Renal cortex interstitium (tissue), 11 donors: ENCODE data around the gene TLCD1. TPM values are rescaled to one million over a fixed set of nuclear protein-coding genes. Genes with fewer than 3 reads are reported as not detected.
A peak's percentile ranks its signal among the peaks of the same experiment; 100 is the strongest.
"Not testable (repeated sequence)": the region's sequence is repeated elsewhere in the genome, so short reads cannot be mapped to it uniquely, and the experiment has no call there.

Experiments
- DNase-seq, 11 donors: peaks; one replicate each; pipeline ENCODE4 v3.0.0-alpha.2; 2013; ENCODE audit warnings: low read depth in 9 of 11, low spot score in 4 of 11; ENCODE audit errors: extremely low read depth in 1 of 11
- polyA plus RNA-seq, 3 donors: library from polyadenylated mRNA; unstranded; fragments of 120-200 nt; gene quantifications; one replicate each; pipeline ENCODE4 v1.2.1, GENCODE V29; 2013; ENCODE audit not compliant: insufficient read length in 3 of 3

The TLCD1 gene
- polyA plus RNA-seq, 3 donors = 14.7 to 16.3 (median 16.1) TPM

DNA sequence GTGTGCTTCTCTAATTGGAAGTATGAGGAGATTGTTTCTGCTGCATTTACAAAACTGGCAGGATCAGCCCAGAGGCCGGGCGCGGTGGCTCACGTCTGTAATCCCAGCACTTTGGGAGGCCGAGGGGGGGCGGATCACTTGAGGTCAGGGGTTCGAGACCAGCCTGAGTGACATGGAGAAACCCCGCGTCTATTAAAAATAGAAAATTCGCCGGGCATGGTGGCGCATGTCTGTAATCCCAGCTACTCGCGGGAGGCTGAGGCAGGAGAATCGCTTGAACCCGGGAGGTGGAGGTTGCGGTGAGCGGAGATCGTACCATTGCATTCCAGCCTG lies 5.1 kb downstream of the TLCD1 start:
- not testable (repeated sequence) for DNase-seq

GRCh38 chr17:28720247-28720996 lies 5.6 kb downstream of the TLCD1 start:
- no peak for DNase-seq

- DNase-seq = no peak
Observed at GRCh38 chr17:28719021-28719433, 7.0 kb downstream of the TLCD1 start.

DNA sequence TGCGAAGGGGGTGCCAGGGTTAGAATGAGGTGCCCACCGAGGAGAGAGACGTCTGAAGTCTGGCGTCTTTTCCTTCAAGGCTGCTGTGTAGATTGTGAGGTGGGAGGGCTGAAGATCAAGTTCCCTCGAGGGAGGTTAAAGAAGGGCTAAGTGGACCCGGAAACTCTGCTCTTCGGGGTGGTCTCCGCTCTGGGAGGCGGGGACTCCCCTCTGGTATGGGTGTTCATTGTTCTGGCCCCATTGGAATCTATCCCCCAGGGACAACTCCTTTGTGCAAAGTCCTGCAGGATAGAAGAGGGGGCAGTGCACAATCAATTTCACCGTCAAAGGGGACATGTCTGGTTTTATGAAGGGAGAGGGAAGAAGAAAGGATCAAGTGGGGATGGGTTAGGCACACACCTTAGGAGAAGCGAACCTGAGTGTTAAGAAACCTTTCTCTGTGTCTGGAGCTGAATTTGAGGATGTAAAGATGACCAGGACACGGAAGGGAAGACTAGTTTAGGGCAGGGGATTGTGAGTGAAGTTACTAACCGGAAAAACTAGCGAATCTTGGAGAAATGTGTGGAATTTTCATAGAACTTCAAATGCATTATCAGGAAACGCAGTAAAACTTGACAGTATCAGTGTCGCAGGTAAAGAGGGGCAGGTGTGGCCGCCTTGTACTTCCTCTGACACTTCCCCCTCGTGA lies 7.6 kb downstream of the TLCD1 start:
- peak in 3 of 11 donors; percentile 48 to 69 (median 49) for DNase-seq

DNA sequence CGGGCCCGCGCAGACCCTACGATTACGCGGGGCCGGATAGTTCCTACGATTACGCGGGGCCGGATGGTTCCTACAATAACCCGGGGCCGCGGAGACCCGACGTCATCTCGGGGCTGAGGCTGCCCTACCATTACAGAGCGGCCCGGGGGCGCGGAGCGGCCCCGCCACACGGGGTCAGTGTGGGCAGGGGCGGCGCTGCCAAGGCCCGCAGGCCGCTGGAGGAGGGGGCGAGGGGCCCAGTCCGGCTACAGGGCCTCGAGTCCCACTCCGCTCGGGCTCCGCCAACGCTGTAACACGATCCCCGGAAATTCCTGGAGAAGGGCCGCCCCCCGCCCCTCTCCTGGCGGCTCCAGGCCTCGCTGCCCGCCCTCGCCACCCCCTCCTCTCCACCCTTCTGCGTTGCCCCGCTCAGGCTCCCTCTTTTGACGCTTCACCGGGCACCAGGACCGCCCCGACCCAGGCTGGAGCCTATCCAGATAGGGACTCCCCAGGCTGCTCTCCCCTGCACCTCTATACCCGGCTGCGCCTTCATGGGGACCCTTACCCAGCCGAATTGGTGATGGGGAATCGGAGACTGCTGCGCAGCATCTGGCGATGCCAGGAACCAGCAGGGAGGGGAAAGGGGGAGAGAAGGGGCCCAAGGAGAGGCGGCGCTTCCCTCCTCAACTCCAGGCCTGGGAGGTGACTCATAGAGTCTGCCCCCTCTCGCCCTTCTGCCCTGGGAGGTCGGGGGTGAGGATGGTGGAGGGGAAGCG lies 8.3 kb downstream of the TLCD1 start, which contains the start of gene RAB34:
TSS of gene RAB34 (minus strand) at position 291 of the 755 bp plus-strand sequence. CDS start 602 bp downstream, outside the sequence.
- peak in 9 of 11 donors; percentile 80 to 93 (median 90) for DNase-seq

DNA sequence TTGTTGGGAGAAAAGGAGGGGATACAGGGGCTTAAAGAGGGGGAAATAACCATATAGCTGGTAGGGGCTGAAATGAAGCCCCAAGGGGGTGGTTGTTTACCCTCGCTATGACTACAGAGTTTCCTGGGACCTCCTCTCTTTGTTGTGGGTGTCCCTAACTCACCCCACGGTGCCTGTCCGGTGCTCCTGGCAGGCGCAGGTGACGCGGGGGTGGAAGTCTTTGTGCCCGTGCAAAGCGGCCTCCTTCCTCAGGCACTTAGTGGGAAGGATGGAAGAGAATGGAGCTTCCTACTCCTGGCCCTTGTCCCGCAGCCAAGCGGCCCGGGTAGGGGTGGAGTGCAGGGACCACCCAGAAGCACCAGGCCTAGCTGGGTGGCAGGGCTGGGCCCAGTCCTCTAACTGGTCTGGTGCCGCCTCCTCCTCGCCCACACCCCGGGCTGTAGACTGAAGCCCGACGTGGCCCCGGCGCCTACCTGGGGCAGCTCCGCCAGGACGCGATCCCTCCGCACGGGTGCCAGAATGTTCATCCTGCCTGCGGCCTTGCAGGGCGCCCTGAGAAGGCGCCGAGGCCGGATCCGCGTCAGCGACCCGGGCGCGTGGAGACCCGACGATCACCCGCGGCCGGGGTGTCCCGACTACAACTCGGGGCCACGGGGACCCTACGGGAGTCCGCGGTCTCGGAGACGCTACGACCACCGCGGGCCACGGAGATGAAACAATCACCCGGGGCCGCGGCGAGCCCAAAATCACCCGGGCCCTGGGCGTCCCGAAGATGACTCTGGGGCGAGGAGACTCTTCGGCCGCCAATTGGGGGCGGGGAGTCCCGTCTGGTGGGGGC lies 9.1 kb downstream of the TLCD1 start:
- no peak for DNase-seq

DNA sequence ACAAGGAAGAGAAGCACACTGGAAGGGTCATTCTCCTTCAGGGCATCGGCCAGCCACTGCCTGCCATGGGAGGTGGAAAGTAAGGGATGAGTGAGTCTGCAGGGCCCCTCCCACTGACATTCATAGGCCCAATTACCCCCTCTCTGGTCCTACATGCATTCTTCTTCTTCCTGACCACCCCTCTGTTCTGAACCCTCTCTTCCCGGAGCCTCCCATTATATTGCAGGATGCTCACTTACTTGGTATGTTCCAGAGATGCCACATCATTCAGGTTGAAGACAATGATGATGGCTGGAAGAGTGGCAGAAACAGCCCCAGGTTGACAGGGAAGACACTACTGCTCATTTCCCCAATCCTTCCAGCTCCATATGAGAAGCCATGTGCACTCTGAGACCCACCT lies 10.8 kb downstream of the TLCD1 start:
- DNase-seq = no peak

DNA sequence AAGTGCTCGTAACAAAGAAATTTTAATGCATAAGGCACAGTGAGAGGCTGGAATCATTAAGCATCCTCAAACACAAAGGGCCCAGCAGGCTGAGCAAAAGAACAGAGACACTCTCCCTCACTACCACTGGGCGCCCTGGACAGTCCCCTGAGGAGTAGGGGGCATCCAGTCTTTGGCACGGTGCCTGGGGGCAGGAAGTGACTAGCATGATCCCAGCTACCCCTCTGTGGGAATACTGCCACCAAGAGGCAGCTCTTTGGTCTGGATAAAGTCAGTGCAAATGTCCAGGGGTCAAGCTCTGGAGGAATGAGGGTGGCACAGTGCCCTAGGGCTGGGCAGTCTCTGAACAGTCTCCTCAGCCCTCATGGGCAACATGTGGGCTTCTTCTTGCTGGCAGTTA lies 11.8 kb downstream of the TLCD1 start:
- no peak for DNase-seq

DNA sequence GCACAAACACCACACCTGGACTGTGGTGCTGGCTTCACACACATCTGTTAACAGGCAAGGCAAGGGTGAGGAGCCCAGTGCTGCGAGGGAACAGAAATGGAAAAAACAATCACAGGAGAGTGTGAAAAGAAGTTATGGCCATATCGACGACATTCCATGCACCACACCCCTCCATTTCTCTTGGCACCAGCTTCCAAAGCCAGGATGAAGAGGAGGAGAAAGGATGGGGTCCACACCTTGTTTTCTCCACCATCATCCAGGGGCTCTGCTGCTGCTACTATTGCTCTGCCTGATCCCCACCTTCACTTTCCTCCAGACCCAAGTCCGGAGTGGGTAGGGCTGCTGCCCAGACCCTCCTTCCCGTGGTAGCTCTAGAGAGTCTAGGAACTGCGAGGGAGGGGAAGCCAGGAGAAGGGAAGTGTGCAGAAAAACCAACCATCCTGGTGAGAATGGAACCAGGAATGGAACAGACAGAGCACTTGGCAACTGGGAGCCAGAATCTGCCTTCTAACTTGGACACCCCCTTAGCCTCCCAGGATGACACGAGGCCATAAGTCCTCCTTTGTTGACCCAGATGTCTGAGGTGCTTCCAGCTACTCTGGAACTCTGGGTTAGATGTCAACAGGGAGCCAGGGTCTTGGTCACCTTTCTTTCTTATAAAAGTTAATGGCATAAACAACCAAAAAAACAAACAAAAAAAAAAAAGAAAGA lies 13.2 kb downstream of the TLCD1 start:
- DNase-seq = no peak

GRCh38 chr17:28712032-28712704 lies 13.9 kb downstream of the TLCD1 start:
- DNase-seq = no peak

DNA sequence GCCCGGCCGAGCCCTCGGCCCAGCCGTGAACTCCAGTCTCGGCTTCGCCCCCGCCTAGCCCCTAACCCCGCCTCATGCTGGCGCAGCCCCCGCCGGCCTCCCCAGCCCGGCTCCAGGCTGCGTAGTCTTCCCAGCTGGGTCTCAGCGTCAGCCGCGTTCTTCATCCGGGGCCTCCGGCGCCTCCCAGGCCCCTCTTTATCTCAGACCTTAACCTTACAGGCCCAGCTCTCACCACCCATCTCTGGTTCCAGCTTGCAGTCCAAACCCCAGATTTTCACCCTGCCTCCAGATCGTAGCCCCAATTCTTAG lies 14.4 kb downstream of the TLCD1 start, which contains the start of gene PROCA1:
TSS of gene PROCA1 (minus strand) at position 166 of the 309 bp plus-strand sequence. CDS start 228 bp downstream, outside the sequence.
- peak in 1 of 11 donors; percentile 58 for DNase-seq

DNA sequence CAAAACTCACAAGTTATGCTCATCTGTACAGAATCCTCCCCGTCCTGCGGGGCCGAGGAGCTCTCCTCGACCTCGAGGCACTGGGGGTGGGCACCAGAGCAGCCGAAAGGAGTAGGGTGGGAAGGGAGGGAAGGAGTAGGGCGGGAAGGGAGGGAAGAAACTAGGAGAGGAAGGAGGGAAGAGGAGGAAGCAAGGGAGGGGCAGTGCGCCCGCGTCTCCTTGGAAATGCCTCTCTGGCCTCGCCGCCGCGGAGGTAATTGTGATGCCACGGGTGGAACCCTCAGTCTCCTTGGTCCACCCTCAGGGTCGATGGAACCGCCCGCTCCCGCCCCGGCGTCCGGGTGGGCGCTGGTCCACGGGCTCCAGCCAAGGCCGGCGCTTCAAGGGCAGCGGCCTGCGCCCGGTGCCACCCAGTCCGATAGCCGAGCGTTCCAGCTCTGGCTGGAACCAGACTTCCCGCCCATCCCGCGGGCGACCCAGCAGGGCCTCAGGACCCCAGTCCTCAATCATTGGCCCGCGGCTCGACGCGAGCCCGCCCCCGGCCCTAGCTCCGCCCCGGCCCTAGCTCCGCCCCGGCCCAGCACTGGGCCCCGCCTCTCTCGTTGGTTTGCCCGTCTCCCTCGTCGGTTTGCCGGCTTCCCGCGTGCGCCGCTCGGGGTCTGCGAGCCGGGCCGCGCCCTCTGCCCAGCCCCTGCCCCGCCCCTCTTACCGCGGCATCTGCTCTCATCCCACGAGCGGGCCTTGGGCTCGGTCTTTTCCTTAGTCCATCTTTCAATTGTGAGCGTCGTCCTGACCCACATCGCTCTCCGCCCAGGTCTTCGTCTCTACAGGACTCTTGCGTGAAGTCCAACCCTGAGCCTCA lies 14.9 kb downstream of the TLCD1 start:
- DNase-seq = peak in 9 of 11 donors; percentile 83 to 91 (median 90)

- no peak for DNase-seq
Observed at GRCh38 chr17:28707339-28707720, 18.7 kb downstream of the TLCD1 start.

DNA sequence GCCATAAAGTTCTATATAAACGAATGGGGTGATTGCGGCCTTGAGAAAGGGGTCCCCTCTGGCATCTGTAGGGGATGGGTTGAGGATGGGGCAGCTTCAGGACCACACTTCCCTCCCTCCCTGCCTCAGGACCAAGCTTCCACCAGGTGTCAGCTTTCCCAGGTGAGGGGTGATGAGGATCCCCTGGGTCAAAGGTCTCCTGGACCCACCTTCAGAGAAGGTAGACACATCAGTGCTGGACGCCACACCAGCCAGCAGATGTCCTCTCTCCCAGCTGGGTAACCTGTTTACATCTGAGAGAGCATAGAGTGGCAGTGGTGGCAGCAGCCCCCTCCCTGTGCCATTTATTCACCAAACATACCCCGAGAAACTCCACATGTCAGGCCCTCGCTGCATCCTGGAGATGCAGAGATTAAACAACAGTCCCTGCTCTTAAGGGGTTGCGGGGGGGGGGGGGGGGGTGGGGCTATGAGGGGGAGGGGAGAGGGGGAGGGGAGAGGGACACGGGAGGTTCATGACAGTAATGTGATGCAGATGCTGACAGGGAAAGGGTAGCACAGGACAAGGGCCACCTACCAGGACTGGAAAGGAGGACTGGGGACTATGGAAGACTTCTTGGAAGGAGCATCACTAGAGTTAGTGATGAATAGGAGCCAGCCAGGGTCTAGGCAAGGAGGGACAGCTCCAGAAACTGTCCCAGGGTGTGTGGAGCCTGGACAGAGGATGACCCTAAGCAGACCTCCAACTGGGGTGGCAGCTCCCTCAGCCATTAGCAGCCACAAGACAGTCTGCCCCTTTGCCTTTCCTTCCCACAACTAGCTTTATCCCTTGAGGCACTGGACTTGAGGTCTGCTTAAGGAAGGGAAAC lies 19.3 kb downstream of the TLCD1 start:
- no peak for DNase-seq

GRCh38 chr17:28705728-28706334 lies 20.2 kb downstream of the TLCD1 start:
- no peak for DNase-seq
